HG02759 (cell line): ENCODE results near the gene NDUFB11.

Experiments
- ATAC-seq: cut with Tn5 transposase; IDR thresholded peaks from one replicate; pipeline ENCODE4 v1.9.1; 2021; ENCODE audit warnings: mild to moderate bottlenecking, moderate library complexity; ENCODE audit not compliant: unreplicated experiment

The NDUFB11 gene

GRCh38 chrX:47174846-47175587 lies 30.5 kb upstream of the NDUFB11 start:
- ATAC-seq = no peak

- ATAC-seq = no peak
These were observed 29.9 kb upstream of the NDUFB11 start for GRCh38 chrX:47174376-47174775.

GRCh38 chrX:47172971-47173792 lies 28.7 kb upstream of the NDUFB11 start:
- no peak for ATAC-seq

GRCh38 chrX:47172549-47172948 lies 28.0 kb upstream of the NDUFB11 start:
- ATAC-seq = no peak

GRCh38 chrX:47171996-47172395 lies 27.5 kb upstream of the NDUFB11 start:
- ATAC-seq = no peak

DNA sequence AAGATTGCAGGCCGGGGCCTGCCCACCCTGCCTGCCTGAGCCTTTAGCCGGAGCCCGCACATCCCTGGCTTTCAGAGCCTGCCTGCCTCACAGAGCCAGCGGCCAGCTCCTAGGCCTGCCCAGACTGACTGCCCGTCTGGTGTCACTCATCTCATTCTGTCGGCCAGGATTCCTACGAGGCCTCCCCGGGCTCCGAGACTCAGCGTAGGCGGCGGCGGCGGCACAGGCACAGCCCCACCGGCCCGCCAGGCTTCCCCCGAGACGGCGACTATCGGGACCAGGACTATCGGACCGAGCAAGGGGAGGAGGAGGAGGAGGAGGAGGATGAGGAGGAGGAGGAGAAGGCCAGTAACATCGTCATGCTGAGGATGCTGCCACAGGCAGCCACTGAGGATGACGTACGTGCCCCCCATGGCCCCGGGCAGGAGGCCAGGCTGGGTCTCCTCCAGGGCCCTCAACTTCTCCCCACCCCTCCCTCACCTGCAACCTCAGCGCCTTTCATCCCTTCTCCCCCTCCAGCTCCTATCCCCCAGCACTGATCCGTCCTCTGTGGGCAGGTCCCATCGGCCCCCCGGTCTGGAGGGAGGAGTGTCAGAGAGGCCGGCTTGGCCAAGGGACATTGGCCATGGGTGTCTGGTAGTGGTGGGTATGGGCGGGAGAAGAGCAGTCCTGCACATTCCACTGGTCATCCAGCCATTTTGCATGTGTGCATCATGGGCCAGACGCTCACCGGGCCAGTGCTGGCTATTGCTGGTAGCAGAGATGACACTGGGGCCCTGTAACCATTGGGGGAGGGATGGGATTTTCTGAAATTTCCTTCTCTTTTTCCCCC lies 26.6 kb upstream of the NDUFB11 start:
- ATAC-seq = no peak

GRCh38 chrX:47169726-47170515 lies 25.4 kb upstream of the NDUFB11 start:
- no peak for ATAC-seq

- no peak for ATAC-seq
These were observed 24.8 kb upstream of the NDUFB11 start for GRCh38 chrX:47169273-47169672.

DNA sequence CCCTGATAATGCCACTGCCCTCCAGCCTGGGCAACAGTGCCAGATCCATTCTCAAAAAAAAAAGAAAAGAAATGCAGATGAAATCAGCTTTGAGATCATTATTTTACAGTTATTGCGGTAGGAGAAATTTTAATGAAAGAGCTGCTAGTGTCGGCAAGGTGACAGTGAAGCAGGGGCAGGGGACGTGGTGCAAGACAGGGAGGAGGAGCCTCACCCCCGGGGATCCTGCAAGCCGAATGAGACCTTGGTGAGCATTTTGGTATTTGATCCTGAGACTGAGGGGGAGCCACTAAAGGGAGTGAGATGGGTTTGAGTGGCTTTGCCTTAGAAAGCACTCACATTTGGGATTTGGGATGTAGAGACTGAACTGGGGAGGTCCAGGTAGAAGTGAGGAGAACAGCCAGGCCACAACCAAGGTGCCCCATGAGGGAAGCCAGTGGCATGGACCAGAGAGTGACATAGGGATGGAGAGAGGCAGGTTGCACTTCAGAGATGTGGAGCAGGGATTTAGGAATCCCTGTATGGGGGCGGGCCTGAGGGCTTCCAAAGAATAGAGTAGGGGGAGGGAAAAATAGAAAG lies 24.1 kb upstream of the NDUFB11 start:
- ATAC-seq = no peak

- ATAC-seq = no peak
These were observed 21.6 kb upstream of the NDUFB11 start for GRCh38 chrX:47166126-47166525.

- ATAC-seq = no peak
These were observed 19.9 kb upstream of the NDUFB11 start for GRCh38 chrX:47164420-47164819.

DNA sequence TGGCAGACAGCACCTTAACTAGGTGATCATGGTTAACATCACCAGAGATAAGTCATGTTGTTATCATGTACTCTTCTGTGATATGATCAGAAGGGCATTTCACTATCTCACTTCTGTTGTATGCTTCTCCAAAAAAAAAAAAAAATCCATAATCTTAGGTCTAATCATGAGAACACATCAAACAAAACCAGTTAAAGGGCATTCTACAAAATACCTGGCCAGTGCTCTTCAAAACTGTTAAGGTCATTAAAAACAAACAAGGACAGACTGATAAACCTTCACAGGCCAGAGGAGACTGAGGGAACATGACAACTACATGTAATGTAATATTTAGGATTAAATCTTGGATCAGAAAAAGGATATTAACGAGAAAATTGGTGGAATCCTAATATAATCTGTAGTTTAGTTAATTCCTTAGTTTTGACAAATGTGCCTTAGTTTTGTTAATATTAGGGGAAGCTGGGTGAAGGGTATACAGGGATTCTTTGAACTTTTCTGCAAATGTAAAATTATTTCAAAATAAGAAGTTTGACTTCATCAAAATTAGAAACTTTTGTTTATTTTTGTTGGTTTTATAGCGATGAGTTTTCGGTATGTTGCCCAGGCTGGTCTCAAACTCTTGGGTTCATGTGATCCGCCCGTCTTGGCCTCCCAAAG lies 18.6 kb upstream of the NDUFB11 start:
- ATAC-seq = no peak

DNA sequence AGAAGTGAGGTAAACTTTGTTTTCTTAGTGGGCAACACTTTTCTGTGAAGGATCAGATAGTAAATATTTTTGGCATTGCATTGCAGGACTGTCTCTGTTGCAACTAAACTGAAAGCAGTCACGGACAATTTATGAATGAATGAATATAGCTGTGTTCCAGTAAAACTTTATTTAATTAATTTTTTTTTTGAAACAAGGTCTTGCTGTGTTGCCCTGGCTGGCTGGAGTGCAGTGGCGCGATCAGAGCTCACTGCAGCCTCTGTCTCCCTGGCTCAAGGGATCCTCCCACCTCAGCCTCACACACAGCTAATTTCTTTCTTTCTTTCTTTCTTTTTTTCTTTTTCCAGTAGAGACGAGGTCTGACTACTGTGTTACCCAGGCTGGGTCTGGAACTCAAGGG lies 16.3 kb upstream of the NDUFB11 start:
- ATAC-seq = no peak

- ATAC-seq = no peak
These were observed 14.3 kb upstream of the NDUFB11 start for GRCh38 chrX:47158781-47159180.

GRCh38 chrX:47158131-47158530 lies 13.6 kb upstream of the NDUFB11 start:
- ATAC-seq = no peak

DNA sequence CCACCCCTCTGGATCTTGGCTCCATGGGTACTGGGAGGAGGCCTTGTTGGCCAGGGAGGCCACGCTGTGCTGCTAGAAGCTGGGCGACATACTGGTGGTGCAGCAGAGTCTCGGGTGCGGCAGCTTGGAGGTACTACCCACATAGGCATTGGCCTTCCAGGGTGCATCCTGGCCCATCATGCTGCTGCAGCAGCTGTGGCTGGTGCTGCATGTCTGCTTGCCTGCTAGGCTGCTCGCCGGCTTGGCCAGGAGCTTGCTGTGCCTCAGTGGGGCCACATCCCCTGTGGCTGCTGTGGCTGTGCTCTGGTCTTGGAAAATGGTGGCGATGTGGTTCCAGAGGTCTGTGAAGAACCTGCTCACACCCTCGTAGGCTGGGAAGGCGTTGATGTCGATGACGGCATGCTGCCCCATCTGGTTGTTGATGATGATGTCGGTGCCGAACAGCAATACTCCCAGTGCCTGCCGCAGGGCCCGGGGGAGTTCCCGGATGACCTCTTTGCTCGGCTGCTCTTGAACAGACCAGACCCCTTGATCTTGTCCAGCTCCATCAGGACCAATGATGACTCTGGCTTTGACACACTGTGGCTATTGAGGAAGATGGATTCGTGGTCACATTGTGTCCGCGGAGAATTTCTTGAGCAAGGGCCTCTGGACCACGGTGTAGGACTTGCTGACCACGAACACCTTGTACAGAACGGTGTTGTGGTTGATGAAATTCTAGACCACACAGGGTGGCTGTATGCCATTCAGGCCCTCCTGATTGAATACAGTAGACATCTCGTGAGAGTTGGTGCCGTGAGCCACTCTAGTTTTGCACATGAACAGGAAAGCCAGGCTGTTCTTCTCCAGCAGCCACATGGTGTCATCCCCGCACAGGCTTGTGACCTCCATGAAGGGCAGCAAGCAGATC lies 12.4 kb upstream of the NDUFB11 start:
- ATAC-seq = no peak

DNA sequence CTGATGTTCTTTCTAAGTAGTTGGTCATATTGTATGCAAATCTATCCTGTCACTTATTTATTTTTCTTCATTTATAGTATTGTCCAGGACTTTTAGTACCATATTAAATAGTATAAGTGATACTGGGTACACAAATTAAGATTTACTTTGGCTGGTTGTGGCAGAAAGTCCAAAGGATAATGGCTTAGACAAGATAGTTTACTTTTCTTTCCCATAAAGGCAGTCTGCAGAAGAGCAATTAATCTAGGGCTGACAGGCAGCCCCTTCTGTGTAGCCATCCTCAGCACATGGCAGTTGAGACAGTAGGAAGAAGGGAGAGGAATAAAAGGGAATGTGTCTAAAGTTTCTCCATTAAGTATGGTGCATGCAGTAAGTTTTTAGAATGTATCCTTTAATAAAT lies 6.9 kb upstream of the NDUFB11 start:
- no peak for ATAC-seq

DNA sequence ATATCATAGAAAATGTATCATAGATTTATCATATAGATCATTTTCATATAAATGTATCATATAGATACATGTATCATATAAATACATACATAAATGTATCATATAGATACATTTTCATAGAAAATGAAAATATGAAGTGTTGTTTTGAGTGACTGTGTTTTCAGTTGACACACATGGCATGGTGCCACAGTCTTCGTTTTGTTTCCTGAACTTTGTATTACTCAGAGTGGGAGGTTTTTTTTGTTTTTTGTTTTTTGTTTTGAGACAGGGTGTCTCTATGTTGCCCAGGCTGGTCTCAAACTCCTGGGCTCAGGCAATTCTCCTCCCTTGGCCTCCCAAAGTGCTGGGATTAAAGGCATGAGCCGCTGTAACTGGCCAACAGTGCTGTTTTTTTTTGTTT lies 4.4 kb upstream of the NDUFB11 start:
- no peak for ATAC-seq
